Adipose tissue (tissue), 3 donors: ENCODE data around the gene TAF5L. TPM values are rescaled to one million over a fixed set of nuclear protein-coding genes. Genes with fewer than 3 reads are reported as not detected.
"Not testable (repeated sequence)": the region's sequence is repeated elsewhere in the genome, so short reads cannot be mapped to it uniquely, and the experiment has no call there.

ENCODE experiments used
- H3K27ac ChIP-seq: one replicate; pipeline ENCODE4 v1.5.1; 2013; ENCODE audit warnings: low read depth, low read length
- WGBS, 3 donors: extraction: QIAGEN DNeasy Blood & Tissue Kit; methylation state at CpG; one replicate each; pipeline ENCODE4 v1.1.7; 2013; 5-methylcytosine and 5-hydroxymethylcytosine counted together
- polyA plus RNA-seq, 3 donors: library from polyadenylated mRNA; stranded (reverse); fragments of 200-250 nt; gene quantifications; one replicate each; pipeline ENCODE4 v1.2.3, GENCODE V29; 2013
- donor health status: healthy with polysubstance abuse.
- donor health status: Bipolar disorder and iron deficiency.
- donor health status: healthy.

TAF5L gene
- polyA plus RNA-seq, 3 donors = 4.8 to 19.3 (median 11.2) TPM

DNA sequence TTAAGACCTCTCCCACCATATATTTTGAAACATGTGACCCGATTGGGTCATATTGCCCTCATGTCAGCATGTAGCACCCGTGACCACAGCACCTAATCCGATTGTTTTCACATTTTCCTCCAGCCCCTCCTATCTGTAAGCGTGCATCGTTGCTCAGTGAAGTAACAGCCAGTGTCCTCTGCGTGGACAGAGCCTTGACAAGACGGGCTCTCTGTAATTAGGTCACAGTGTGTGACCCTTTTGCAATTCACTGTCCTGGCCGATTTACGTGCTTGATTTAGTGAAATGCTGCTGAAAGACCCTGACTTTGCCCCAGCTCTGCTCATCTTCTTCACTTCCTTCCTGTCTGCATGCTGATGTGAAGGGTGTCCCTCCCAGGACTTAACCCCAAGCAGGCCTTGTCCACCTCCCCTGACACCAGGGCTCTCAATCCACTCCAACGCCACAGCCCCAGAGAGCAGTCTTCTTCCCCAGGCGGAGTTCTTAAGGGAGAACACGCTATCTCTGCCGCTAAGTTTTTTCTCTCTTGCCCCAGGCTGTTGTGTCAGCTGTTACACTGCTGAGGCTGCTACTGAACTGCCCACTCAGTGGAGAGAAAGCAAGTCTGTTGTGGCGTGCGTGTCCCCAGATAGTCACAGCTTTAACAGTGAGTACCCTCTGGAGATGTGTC, 19.5 kb upstream of the TAF5L start:
- WGBS, 3 donors = 75 to 89% (median 79%) methylated on average over 15 of the region's 15 CpGs
- no peak overlapping the region for H3K27ac ChIP-seq

DNA sequence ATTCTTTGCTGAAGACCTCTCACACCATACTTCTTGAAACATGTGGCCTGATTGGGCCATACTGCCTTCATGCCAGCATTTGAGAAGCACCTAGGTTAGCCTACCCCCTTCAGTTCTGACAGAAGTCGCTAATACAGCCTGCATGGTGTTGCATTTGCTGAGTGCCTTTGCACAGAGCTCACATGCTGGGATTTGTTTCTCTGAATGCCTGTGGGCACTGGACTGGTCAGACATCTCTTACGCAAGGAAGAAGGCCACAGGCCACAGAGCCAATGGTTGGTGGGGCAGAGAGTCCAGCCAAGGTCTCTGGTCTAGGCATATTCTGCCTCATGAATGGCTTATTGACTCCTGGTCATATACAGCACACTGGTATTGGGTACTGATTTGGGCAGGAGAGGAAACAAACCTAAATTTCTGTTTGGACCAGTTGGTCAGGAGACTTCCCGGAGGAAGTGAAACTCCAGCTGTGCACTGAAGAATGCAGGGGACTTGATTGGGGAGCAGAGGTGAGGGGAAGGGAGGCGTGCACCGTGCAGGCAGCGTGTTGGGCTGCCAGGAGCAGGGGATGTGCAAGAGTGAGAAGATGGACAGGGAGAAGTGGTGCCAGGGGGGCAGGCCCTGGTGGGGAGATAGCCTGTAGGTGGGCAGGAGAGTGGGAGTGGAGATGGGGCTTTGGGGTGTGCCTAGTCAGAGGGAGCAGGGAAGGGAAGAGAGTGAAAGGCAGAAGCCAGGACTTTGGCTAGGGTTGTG, 18.2 kb upstream of the TAF5L start:
- H3K27ac ChIP-seq = no peak overlapping the region
- 84 to 93% (median 85%) methylated on average over 6 of the region's 6 CpGs for whole genome bisulfite sequencing, 3 donors

DNA sequence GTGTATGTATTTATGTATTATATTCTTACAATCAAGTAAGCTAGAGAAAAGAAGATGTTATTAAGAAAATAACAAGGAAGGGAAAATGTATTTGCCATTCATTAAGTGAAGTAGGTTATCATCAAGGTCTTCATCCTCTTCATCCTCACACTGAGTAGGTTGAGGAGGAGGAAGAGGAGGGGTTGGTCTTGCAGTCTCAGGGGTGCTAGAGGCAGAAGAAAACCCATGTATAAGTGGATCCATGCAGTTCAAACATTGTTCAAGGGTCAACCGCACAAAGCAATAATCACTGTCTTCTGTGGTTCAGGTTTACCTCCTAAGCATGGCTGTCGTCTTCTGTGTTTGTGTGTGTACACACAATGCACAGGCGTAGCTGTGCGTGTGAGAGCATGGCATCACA, 17.0 kb upstream of the TAF5L start:
- H3K27ac ChIP-seq = no peak overlapping the region
- WGBS, 3 donors = 96 to 98% (median 96%) methylated on average over 4 of the region's 4 CpGs

DNA sequence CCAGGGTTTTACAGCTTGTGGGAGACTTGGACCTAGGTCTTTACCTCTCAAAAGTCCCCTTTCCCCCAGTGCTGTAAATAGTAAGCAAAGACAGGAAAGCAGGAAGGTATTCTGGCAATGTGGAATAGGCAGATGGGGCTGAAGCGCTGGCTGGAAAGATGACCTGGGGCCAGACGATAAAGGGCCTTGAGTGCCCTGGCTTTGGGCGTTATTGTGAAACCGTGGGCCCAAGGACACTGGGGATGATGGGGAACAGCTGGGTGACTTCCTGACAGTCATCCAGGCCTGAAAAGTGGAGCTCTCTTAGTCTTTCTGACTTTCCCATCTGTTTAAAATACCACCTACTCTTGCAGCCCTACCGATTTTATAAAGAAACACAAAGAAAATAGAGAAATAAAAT, 16.5 kb upstream of the TAF5L start:
- WGBS, 3 donors = 64 to 80% (median 66%) methylated on average over 5 of the region's 5 CpGs
- H3K27ac ChIP-seq = no peak overlapping the region

DNA sequence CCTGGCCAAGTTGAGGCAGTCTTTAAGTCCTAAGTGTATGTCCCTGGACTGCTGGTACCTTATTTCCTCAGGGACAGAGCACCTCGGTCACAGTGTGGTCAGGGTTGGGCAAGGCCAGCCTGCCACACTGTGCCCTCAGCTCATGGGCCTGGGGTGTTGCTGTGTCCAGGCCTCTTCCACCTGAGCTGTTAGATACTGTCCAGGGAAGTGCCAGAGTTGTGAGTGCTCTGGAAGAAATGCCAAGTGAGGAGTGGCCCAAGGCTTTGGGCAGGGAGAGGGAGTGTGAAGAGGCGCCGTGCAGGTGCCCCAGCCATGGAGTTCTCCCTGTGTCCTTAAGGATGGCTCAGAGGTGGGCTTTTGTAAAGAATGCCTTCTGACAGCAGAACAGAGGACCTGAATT, 15.4 kb upstream of the TAF5L start:
- 87 to 93% (median 91%) methylated on average over 3 of the region's 3 CpGs for WGBS, 3 donors
- no peak overlapping the region for H3K27ac ChIP-seq

DNA sequence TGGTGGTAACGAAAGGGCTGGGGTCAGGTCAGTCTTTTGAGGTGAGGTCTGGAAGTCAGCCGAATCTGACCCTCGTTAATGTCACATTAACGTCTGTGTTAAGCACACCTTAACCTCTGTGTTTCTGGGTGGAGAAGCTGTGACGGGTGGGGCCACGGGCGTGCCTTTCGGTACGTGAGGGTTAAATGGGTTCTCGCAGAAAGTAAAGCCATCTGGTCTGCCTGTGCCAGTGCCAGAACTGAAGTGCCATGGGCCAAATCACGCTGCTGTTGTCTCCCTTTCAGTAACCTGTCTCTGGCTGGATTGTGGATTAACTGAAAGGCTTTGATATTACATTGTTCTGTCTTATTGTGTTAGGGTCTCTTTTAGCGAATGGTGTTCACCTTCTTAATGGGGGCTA, 14.5 kb upstream of the TAF5L start:
- H3K27ac ChIP-seq = no peak overlapping the region
- 89 to 94% (median 91%) methylated on average over 12 of the region's 12 CpGs for WGBS, 3 donors

DNA sequence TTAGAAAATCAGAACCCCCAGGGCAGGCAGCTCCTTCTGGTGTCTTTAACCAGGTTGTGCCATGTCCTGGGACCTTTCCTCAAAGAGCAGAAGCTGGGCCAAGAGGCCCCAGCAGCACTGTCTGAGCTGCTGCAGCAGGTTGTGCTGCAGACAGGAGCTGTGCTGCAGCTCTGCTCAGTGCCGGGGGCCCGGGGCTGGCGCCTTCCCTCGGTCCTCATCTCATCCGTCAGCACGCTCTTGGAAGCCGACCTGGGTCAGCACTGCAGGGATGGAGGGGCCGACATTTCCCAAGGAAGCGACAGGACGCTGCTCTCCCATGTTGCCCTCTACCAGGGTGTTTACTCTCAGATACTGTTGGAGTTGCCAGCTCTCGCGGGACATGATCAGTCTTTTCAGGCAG, 11.8 kb upstream of the TAF5L start:
- WGBS, 3 donors = 92 to 96% (median 94%) methylated on average over 12 of the region's 12 CpGs

DNA sequence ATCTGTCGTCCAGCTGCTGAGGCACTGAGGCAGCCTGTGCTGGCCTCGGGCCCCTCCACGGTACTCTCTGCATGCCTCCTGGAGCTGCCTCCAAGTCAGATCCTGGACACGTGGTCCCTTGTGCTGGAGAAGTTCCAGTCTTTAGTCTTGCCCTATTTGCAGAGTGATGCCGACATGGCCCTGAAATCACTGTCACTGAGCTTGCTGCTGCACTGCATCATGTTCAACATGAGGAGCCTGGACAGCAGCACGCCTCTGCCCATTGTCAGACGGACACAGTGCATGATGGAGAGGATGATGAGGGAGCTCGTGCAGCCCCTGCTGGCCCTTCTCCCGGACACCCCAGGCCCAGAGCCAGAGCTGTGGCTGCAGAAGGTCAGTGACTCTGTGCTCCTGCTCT, 10.1 kb upstream of the TAF5L start:
- no peak overlapping the region for H3K27ac ChIP-seq
- WGBS, 3 donors = 89 to 94% (median 92%) methylated on average over 9 of the region's 9 CpGs

More for the DNA sequence above, 11.8 kb upstream of the TAF5L start:
- no peak overlapping the region for H3K27ac ChIP-seq

DNA sequence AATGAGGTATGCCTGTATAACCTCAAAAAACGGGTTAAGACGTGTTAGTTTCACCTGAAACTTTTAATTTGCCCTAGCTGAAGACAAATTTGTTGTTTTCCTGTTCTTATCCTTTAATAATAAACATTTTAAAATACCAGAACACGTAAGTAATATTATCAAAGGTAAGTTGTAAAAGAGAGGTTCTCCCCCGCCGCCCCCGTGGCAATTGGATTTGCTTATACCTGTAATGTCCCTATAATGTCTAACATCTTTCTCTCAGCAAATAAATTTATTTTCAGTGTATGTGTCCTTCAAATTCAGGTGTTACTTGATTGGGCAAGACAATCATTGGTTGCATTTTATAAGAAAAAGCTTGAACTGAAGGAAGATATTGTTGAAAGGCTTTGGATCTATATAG, 6.0 kb upstream of the TAF5L start:
- WGBS, 3 donors = 96 to 97% (median 97%) methylated on average over 6 of the region's 6 CpGs

DNA sequence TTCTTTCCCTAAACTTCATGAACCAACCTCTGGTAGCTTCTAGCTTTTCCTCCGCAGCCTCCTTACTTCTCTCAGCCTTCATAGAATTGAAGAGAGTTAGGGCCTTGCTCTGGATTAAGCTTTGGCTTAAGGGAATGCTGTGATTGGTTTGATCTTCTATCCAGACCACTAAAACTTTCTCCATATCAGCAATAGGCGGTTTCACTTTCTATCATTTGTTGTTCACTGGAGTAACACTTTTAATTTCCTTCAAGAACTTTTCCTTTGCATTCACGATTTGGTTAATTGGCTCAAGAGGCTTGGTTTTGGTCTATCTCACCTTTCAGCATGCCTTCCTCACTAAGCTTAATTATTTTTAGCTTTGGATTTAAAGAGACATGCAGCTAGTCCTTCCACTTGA, 5.2 kb upstream of the TAF5L start:
- 85 to 92% (median 90%) methylated on average over 3 of the region's 3 CpGs for WGBS, 3 donors
- H3K27ac ChIP-seq = no peak overlapping the region

More for the DNA sequence above, 6.0 kb upstream of the TAF5L start:
- H3K27ac ChIP-seq = no peak overlapping the region

DNA sequence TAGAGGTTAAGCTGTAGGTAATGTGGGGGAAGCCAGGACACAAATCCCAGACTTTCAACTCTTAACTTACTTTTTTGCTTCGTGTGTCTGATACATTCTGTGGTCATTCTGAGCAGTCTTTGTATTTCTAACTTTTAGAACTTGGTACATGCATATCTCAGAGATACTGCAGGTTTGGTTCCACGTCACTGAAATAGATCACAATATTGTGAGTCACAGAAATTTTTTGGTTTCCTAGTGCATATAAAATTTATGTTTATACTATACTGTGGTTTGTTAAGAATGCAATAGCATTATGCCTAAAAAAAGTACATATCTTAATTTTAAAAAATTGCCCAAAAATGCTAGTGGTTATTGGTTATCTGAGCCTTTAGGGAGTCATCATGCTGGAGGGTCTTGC, 3.3 kb upstream of the TAF5L start:
- no peak overlapping the region for H3K27ac ChIP-seq
- WGBS, 3 donors = 85 to 91% (median 88%) methylated on average over 2 of the region's 2 CpGs

DNA sequence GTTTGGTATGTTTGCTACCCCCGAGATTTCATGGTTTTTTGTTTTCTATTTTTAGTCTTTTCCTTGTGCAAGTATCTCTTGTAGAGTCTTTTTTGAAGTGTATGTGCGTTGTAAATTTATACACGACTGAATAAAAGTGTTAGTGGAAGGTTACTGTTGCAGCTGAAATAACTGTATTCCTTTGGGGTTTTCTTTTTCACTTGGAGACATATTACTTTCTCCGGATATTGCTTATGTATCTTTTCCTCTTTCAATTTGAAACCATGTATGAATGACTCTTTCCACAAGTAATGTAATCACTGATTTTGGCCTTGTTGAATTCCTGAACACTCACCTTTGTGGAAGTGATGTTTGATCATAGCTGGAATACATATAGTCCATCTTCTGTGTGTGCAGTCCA, 1.1 kb upstream of the TAF5L start:
- H3K27ac ChIP-seq = no peak overlapping the region
- WGBS, 3 donors = 2 to 8% (median 7%) methylated on average over 4 of the region's 4 CpGs

DNA sequence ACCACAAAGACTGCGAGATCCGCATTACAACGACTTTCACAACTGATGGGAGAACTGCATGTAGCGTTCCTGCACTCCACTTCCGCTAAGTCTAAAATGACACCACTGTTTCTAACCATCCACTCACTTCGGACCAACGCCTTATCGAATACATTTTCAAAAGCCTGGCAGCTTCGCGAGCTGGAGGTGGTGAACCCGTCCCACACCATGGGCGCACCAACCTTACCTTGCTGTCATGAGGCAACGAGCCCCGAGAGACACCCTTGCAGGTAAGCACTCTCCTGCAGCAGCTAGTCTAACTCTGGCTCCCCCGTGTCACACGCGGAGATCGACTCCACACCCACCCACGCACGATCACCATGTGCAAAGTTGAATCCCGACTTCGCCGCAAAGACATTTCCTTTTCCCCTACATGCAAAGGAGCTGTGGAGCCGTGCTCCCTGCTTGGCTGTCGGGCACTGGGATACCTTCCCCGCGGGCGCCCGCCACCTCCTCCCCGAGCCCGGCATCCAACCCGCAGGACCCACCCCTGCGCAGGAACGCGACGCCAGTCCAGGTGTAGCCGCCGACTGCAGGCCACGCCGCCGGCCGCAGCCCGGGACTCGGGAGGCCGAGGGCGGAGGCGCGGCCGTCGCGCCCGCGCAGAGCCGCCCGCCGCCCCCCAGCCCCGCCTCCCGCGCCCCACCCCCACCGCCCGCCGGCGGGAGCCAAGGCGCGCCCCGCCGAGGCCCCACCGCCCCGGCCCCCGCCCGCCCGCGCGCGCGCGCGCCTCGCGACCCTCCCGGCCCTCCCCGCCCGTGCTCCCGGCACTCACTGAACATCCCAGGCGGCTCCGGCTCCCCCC, 629 bp downstream of the TAF5L start:
- 0 to 1% (median 1%) methylated on average over 44 to 86 of the region's 86 CpGs for WGBS, 3 donors
- H3K27ac ChIP-seq = no peak overlapping the region

DNA sequence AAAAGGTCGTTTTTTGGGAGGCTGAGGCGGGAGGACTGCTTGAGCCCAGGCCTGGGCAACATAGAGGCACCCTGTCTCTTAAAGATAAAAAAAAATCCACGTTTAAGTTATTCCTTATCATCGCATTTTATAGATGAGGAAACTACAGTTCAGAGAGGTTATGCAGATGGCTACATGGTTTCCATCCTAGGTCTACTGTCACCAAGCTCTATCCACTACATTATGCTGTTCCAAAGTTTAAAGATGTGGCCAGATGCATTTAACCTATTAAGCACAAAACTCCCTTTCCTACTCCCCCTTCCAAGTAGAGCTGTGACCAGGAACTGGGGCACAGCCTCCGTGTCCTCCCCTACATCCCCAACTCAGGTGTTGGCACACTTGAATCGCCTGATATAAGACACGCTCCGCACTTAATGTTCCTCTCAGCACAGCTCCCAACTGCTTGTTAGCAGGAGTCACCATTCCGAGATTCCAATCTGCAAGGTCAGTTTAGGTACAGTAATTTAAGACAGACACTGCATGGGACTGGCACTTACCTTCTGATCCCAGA, 1.3 kb downstream of the TAF5L start:
- 34 to 50% (median 48%) methylated on average over 9 of the region's 9 CpGs for WGBS, 3 donors

DNA sequence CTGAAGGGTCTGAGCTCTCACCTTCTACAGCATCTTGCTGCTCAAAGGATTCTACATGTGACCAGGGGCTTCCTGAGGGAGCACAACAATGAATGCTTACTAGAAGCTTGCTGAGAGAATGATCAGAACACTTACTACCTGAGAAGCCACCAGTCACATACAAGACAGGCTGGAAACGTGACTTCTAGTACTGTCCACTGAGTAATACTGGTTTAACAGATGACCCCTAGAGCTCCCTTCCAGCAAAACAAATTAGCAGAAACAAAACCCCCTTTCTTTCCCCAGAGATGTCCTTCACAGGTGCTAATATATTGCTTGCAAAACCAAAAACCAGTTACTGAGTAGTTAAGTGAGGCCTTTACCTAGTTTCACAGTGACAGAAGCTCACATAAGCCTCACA, 2.1 kb downstream of the TAF5L start:
- WGBS, 3 donors = 71 to 79% (median 73%) methylated on average over 1 of the region's 1 CpG
- no peak overlapping the region for H3K27ac ChIP-seq

More for the DNA sequence above, 1.3 kb downstream of the TAF5L start:
- no peak overlapping the region for H3K27ac ChIP-seq

DNA sequence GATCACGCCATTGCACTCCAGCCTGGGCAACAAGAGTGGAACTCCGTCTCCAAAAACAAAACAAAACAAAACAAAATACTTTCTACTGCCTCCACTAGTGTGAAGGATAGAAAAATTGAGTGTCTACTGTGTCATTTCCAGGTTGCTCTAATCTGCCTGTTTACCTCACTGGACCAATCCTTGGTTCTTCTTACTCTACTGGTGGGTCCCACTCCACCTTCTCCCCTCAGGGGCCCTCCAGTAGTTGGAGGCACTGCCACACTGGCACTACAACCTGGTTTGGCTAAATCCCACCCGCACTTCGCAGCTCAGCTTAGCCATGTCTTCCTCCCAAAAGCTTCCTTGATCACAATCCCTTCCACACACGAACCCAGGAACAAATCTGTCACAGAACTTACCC, 2.7 kb downstream of the TAF5L start:
- no peak overlapping the region for H3K27ac ChIP-seq
- 85 to 95% (median 86%) methylated on average over 5 of the region's 5 CpGs for WGBS, 3 donors

DNA sequence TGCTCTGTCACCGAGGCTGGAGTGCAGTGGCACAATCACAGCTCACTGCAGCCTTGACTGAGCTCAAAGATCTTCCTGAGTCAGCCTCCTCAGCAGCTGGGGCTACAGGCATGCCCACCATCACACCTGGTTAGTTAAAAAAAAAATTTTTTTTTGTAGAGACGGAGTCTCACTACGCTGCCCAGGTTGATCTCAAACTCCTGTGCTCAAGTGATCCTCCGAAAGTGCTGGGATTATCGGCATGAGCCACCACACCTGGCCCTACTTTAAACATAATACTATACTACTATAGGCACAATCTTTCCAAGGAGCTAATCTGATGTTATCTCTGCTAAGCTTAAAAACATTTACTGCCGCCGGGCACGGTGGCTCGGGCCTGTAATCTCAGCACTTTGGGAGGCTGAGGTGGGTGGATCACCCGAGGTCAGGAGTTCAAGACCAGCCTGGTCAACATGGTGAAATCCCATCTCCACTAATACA, 3.2 kb downstream of the TAF5L start:
- WGBS, 3 donors = 75 to 89% (median 88%) methylated on average over 10 of the region's 10 CpGs
- not testable (repeated sequence) for H3K27ac ChIP-seq

DNA sequence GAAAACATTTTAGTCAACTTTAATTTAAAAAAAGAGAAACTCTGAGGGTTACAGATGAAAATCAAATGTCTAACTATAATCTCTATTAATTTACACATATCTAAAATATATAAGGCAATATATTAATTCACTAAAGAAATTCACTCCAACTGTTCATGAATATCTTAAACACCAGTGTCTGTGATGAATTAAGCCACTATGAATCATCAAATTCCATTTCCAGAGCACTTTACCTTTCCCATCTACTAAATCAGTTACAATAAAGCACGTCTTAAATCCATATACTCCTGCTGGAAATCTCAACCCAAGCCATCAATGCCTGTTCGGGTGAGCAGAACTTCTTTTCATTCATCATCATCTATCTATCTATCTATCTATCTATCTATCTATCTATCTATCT, 4.3 kb downstream of the TAF5L start:
- no peak overlapping the region for H3K27ac ChIP-seq
- WGBS, 3 donors = 86 to 90% (median 88%) methylated on average over 2 of the region's 2 CpGs

DNA sequence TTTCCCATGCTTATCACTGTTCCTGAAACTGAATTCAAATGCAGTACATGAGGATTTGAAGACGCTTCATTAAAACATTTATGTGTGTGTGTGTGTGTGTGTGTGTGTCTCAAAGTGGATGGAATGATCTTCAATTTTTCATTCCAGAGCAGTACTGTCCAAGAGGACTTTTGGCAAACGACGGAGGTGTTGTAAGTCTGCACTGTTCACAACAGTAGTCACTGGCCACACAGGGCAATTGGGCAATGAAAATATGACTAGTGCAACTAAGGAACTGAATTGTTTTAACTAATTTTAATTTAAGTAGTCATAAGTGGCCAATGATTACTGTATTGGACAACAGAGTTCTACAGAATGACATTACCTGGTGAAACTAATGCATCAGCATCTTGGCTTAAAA, 5.0 kb downstream of the TAF5L start:
- WGBS, 3 donors = 49 to 74% (median 54%) methylated on average over 3 of the region's 3 CpGs
- H3K27ac ChIP-seq = no peak overlapping the region
